ENCODE measurements around the gene CTNND1. TPM values are rescaled to one million over a fixed set of nuclear protein-coding genes. Genes with fewer than 3 reads are reported as not detected.
A peak's percentile ranks its signal among the peaks of the same experiment; 100 is the strongest.

The CTNND1 gene
- total RNA-seq, 4 donors from 2014 or later: 230 to 308 (median 271) TPM

GRCh38 chr11:57771365-57771764 is 9.8 kb downstream of the CTNND1 start:
- intact Hi-C loops (cut with DNase I): no loop called here
- H3K36me3 ChIP-seq: peaks cover 0 to 36% (median 0%) of the 10 kb centered on the region in 3 donors
- TF ChIP-seq POLR2A (IDR thresholded peaks at IDR 0.05) (no peak), CTCF (IDR thresholded peaks at IDR 0.05) (no peak)
- 87 to 90% methylated on average over 3 of the region's 3 CpGs for WGBS, 2 donors
- no peaks in the 10 kb centered on the region for H3K9me3 ChIP-seq
- H3K4me1 ChIP-seq: peaks cover 22 to 100% (median 90%) of the 10 kb centered on the region in 3 donors
- DNase-seq: no peak
- peak overlapping the region in 2 of 4 donors; percentile 61 to 92 for H3K27ac ChIP-seq
- no peak overlapping the region for H3K4me3 ChIP-seq
- no peaks in the 10 kb centered on the region for H3K27me3 ChIP-seq

GRCh38 chr11:57772562-57772961 is 11.0 kb downstream of the CTNND1 start:
- WGBS, 2 donors: 34 to 47% methylated on average over 4 of the region's 4 CpGs
- Histone ChIP-seq H3K4me1 (peaks cover 29 to 100% (median 92%) of the 10 kb centered on the region in 3 donors), H3K36me3 (peaks cover 0 to 29% (median 0%) of the 10 kb centered on the region in 3 donors), H3K27ac (peak overlapping the region; percentile 11 to 92 (median 47)), H3K27me3 (no peaks in the 10 kb centered on the region), H3K4me3 (peak overlapping the region in 1 of 4 donors; percentile 3), H3K9me3 (no peaks in the 10 kb centered on the region)
- TF ChIP-seq POLR2A (IDR thresholded peaks at IDR 0.05) (no peak), CTCF (IDR thresholded peaks at IDR 0.05) (no peak)
- no peak for DNase-seq
- intact Hi-C loops (cut with DNase I): no loop called here

- 37 to 80% methylated on average over 3 to 5 of the region's 5 CpGs for WGBS, 2 donors
- H3K9me3 ChIP-seq: no peaks in the 10 kb centered on the region
- H3K27me3 ChIP-seq: no peaks in the 10 kb centered on the region
- intact Hi-C loops (cut with DNase I): no loop called here
- TF ChIP-seq CTCF (IDR thresholded peaks at IDR 0.05) (no peak), POLR2A (IDR thresholded peaks at IDR 0.05) (no peak)
- peak overlapping the region in 2 of 4 donors; percentile 61 to 92 for H3K27ac ChIP-seq
- H3K4me3 ChIP-seq: no peak overlapping the region
- peaks cover 0 to 29% (median 0%) of the 10 kb centered on the region in 3 donors for H3K36me3 ChIP-seq
- no peak for DNase-seq
- peaks cover 35 to 100% (median 94%) of the 10 kb centered on the region in 3 donors for H3K4me1 ChIP-seq
These were observed 11.5 kb downstream of the CTNND1 start for GRCh38 chr11:57773026-57773598.

- DNase-seq: no peak
- Histone ChIP-seq H3K27ac (peak overlapping the region; percentile 82 to 92 (median 90)), H3K27me3 (no peaks in the 10 kb centered on the region), H3K9me3 (no peaks in the 10 kb centered on the region), H3K4me3 (peak overlapping the region in 2 of 4 donors; percentile 0 to 31), H3K4me1 (peaks cover 43 to 100% (median 97%) of the 10 kb centered on the region in 3 donors), H3K36me3 (peaks cover 0 to 20% (median 0%) of the 10 kb centered on the region in 3 donors)
- intact Hi-C loops (cut with DNase I): no loop called here
- TF ChIP-seq CTCF (IDR thresholded peaks at IDR 0.05) (no peak), POLR2A (IDR thresholded peaks at IDR 0.05) (no peak)
- WGBS, 2 donors: 46 to 57% methylated on average over 5 of the region's 5 CpGs
These were observed 13.9 kb downstream of the CTNND1 start for GRCh38 chr11:57775491-57775890.

- Histone ChIP-seq H3K36me3 (peaks cover 0 to 20% (median 0%) of the 10 kb centered on the region in 3 donors), H3K4me3 (peak overlapping the region in 2 of 4 donors; percentile 0 to 31), H3K27ac (peak overlapping the region; percentile 82 to 92 (median 90)), H3K27me3 (no peaks in the 10 kb centered on the region), H3K9me3 (no peaks in the 10 kb centered on the region), H3K4me1 (peaks cover 43 to 100% (median 99%) of the 10 kb centered on the region in 3 donors)
- no peak for DNase-seq
- 42 to 61% methylated on average over 3 of the region's 3 CpGs for WGBS, 2 donors
- TF ChIP-seq POLR2A (IDR thresholded peaks at IDR 0.05) (no peak), CTCF (IDR thresholded peaks at IDR 0.05) (no peak)
- intact Hi-C loops (cut with DNase I): no loop called here
These were observed 14.5 kb downstream of the CTNND1 start for GRCh38 chr11:57776031-57776521.
